T-helper 1 cell (primary cell): ENCODE data around the gene ANKH.
A peak's percentile ranks its signal among the peaks of the same experiment; 100 is the strongest.
"Not testable (repeated sequence)": the region's sequence is repeated elsewhere in the genome, so short reads cannot be mapped to it uniquely, and the experiment has no call there.

Experiments
- DNase-seq, 5 donors: peaks; one replicate each; pipeline ENCODE4 v3.0.0-alpha.2; 2012 to 2020

ANKH gene

GRCh38 chr5:14824499-14824898, 47.1 kb downstream of the ANKH start:
- DNase-seq: no peak

GRCh38 chr5:14821100-14821845, 50.3 kb downstream of the ANKH start:
- no peak for DNase-seq

- DNase-seq: peak in 1 of 5 donors; percentile 74
Observed at GRCh38 chr5:14818931-14819790, 52.4 kb downstream of the ANKH start.

- not testable (repeated sequence) for DNase-seq
Observed at GRCh38 chr5:14817762-14818136, 53.8 kb downstream of the ANKH start.

GRCh38 chr5:14816999-14817761, 54.4 kb downstream of the ANKH start:
- DNase-seq: peak in 1 of 5 donors; percentile 63

GRCh38 chr5:14816374-14816998, 55.1 kb downstream of the ANKH start:
- peak in 1 of 5 donors; percentile 19 for DNase-seq

GRCh38 chr5:14813747-14814146, 57.8 kb downstream of the ANKH start:
- DNase-seq: no peak

GRCh38 chr5:14812166-14812565, 59.4 kb downstream of the ANKH start:
- DNase-seq: no peak

GRCh38 chr5:14810928-14811572, 60.5 kb downstream of the ANKH start:
- DNase-seq: no peak

- no peak for DNase-seq
Observed at GRCh38 chr5:14810282-14810681, 61.3 kb downstream of the ANKH start.

GRCh38 chr5:14809369-14810155, 62.0 kb downstream of the ANKH start:
- DNase-seq: peak; percentile 17 to 94 (median 49)

GRCh38 chr5:14807471-14807870, 64.1 kb downstream of the ANKH start:
- DNase-seq: no peak

GRCh38 chr5:14806456-14806855, 65.1 kb downstream of the ANKH start:
- no peak for DNase-seq

- no peak for DNase-seq
Observed at GRCh38 chr5:14802541-14802940, 69.0 kb downstream of the ANKH start.

GRCh38 chr5:14801792-14802191, 69.8 kb downstream of the ANKH start:
- DNase-seq: peak in 1 of 5 donors; percentile 36

- not testable (repeated sequence) for DNase-seq
Observed at GRCh38 chr5:14797385-14797784, 74.2 kb downstream of the ANKH start.

- DNase-seq: no peak
Observed at GRCh38 chr5:14794583-14795230, 76.9 kb downstream of the ANKH start.

- DNase-seq: no peak
Observed at GRCh38 chr5:14793851-14794250, 77.7 kb downstream of the ANKH start.

- no peak for DNase-seq
Observed at GRCh38 chr5:14790911-14791310, 80.7 kb downstream of the ANKH start.

- DNase-seq: no peak
Observed at GRCh38 chr5:14790220-14790619, 81.4 kb downstream of the ANKH start.
